K562 (cell line): Measurements from ENCODE around the gene FAM20C. TPM values are rescaled to one million over a fixed set of nuclear protein-coding genes. Genes with fewer than 3 reads are reported as not detected.

ENCODE experiments used
- ATAC-seq: fragments of 200-7000 bp; cut with Tn5 transposase; 3 replicates; pipeline ENCODE4 v1.9.1; 2020; ENCODE audit warnings: moderate library complexity
- BruUV-seq: library from RNA; stranded (reverse); fragments of 400-500 nt; replicated peaks from 2 replicates; lab custom pipeline; 2021; lab: Mats Ljungman, UMichigan
- CTCF ChIA-PET: fragments of 300-600 bp; formaldehyde crosslinking; extraction: SDS; loops from one replicate; lab custom pipeline; 2021; ENCODE audit warnings: low intra/inter-chr PET ratio; lab: Yijun Ruan, JAX
- POLR2A ChIA-PET: fragments of 300-600, 350-650 bp; sonication (Branson Sonifier 250); formaldehyde crosslinking; extraction: SDS; loops from one replicate; lab custom pipeline; 2021; ENCODE audit warnings: antibody characterized with exemption, inconsistent platforms; lab: Yijun Ruan, JAX
- DNase-seq, 4 experiments: peaks; one replicate each; pipeline versions ENCODE4 v3.0.0 to v3.0.0-alpha.2; 2011 to 2018; ENCODE audit warnings: low spot score in 3 of 4, mixed read lengths in 3 of 4; ENCODE audit errors: extremely low read depth in 1 of 4
- FAIRE-seq: peaks from 2 replicates; lab custom pipeline; 2011; peaks lifted over from hg19 to GRCh38; lab: Jason Lieb, UNC
- H2AFZ ChIP-seq: 2 replicates; pipeline ENCODE4 v1.6.0; 2011; ENCODE audit warnings: low read depth, low read length, control low read depth, inconsistent platforms
- H3K27ac ChIP-seq: fragments of 200-600 bp; 3 replicates; pipeline ENCODE4 v1.8.0; 2011; ENCODE audit warnings: low read depth, mild to moderate bottlenecking, control low read depth, inconsistent platforms, low read length, moderate library complexity, mixed read lengths; ENCODE audit errors: extremely low read depth
- H3K27me3 ChIP-seq, 2 experiments: fragments of 300-600 bp in 1 of 2; 2 replicates in 1 of 2; 3 replicates in 1 of 2; pipeline versions ENCODE4 v1.6.0 to v1.8.0; 2011; ENCODE audit warnings: inconsistent platforms in 2 of 2, low read length in 2 of 2, mild to moderate bottlenecking in 1 of 2, mixed read lengths in 1 of 2, moderate library complexity in 1 of 2; ENCODE audit not compliant: control insufficient read depth in 2 of 2, insufficient read depth in 2 of 2
- H3K36me3 ChIP-seq: fragments of 300-600 bp; 3 replicates; pipeline ENCODE4 v1.8.0; 2011; ENCODE audit warnings: mild to moderate bottlenecking, low read length, inconsistent platforms; ENCODE audit not compliant: control insufficient read depth, insufficient read depth
- H3K4me1 ChIP-seq, 2 experiments: fragments of 200-600 bp in 1 of 2; replicated peaks in 1 of 2; 2 replicates in 1 of 2; 3 replicates in 1 of 2; pipeline versions ENCODE4 v1.5.1 to v1.8.0; 2011; ENCODE audit warnings: inconsistent platforms in 2 of 2, low read length in 2 of 2, mild to moderate bottlenecking in 1 of 2, mixed read lengths in 1 of 2, moderate library complexity in 1 of 2; ENCODE audit not compliant: control insufficient read depth in 2 of 2, insufficient read depth in 2 of 2
- H3K4me2 ChIP-seq: 2 replicates; pipeline ENCODE4 v1.6.1; 2011; ENCODE audit warnings: low read length, control low read depth, inconsistent platforms, mixed read lengths; ENCODE audit not compliant: insufficient read depth
- H3K4me3 ChIP-seq: fragments of 200-600 bp; sonication (generic), shearing (Covaris generic); 2 replicates; pipeline ENCODE4 v1.5.1; 2016; ENCODE audit warnings: control low read depth, inconsistent platforms
- H3K79me2 ChIP-seq: fragments of 200-600 bp; 3 replicates; pipeline ENCODE4 v1.8.0; 2011; ENCODE audit warnings: low read length, inconsistent platforms; ENCODE audit not compliant: control insufficient read depth, insufficient read depth
- H3K9ac ChIP-seq, 2 experiments: 2 replicates each; pipeline versions ENCODE4 v1.6.0 to v1.6.1; 2011; ENCODE audit warnings: low read depth in 2 of 2, low read length in 2 of 2, control low read depth in 1 of 2, inconsistent platforms in 1 of 2, mild to moderate bottlenecking in 1 of 2, mixed read lengths in 1 of 2; ENCODE audit not compliant: insufficient read depth in 1 of 2
- H3K9me1 ChIP-seq: one replicate; pipeline ENCODE4 v1.6.0; 2011; ENCODE audit warnings: inconsistent platforms, mild to moderate bottlenecking, low read length, moderate library complexity; ENCODE audit not compliant: control insufficient read depth, insufficient read depth
- H3K9me3 ChIP-seq: replicated peaks from 2 replicates; pipeline ENCODE4 v1.5.1; 2011; ENCODE audit warnings: low read depth, low read length, inconsistent platforms; ENCODE audit not compliant: control insufficient read depth, insufficient read depth
- H4K20me1 ChIP-seq: replicated peaks from 2 replicates; pipeline ENCODE4 v1.6.1; 2011; ENCODE audit warnings: low read length, inconsistent platforms, mixed read lengths; ENCODE audit not compliant: control insufficient read depth, insufficient read depth
- BRCA1 ChIP-seq, 2 experiments: fragments of 450-650 bp in 1 of 2; sonication (generic) in 1 of 2; formaldehyde crosslinking in 1 of 2; IDR thresholded peaks; 2 replicates each; pipeline versions ENCODE4 v1.5.0 to v1.6.1; 2017 to 2020; ENCODE audit warnings: mild to moderate bottlenecking in 1 of 2, missing genetic modification reagents in 1 of 2
- CBFA2T2 ChIP-seq: fragments of 450-650 bp; conservative IDR thresholded peaks from 2 replicates; pipeline ENCODE4 v1.6.1; 2017; ENCODE audit warnings: mild to moderate bottlenecking
- NCOA6 ChIP-seq: fragments of 450-650 bp; IDR thresholded peaks from 2 replicates; pipeline ENCODE4 v1.6.1; 2017; ENCODE audit warnings: mild to moderate bottlenecking
- PRMT5 ChIP-seq: sonication (generic); formaldehyde crosslinking; IDR thresholded peaks from 2 replicates; pipeline ENCODE4 v1.5.0; 2020; ENCODE audit warnings: missing genetic modification reagents
- SMARCC2 ChIP-seq: fragments of 450-650 bp; IDR thresholded peaks from 2 replicates; pipeline ENCODE4 v1.6.1; 2017; ENCODE audit warnings: antibody characterized with exemption, moderate library complexity, mild to moderate bottlenecking, low read depth
- ZNF253 ChIP-seq: fragments of 250-450 bp; sonication (Bioruptor Pico); conservative IDR thresholded peaks from 2 replicates; pipeline ENCODE4 v1.6.1; 2021; ENCODE audit warnings: mild to moderate bottlenecking
- ZNF57 ChIP-seq: fragments of 450-650 bp; formaldehyde crosslinking; IDR thresholded peaks from 2 replicates; pipeline ENCODE4 v1.4.0; 2020; ENCODE audit warnings: mild to moderate bottlenecking, moderate library complexity
- WGBS: fragments of 100-300 bp; shearing (Covaris generic); methylation state at CpG from one replicate; pipeline ENCODE4 v1.1.6; 2016; ENCODE audit warnings: low coverage, mixed read lengths; ENCODE audit not compliant: insufficient coverage; ENCODE audit errors: missing lambda C conversion rate; 5-methylcytosine and 5-hydroxymethylcytosine counted together
- in situ Hi-C: fragments of 300-500 bp; cut with MboI; formaldehyde crosslinking; loops from 4 replicates; pipeline ENCODE4 v1.15.0; 2018; ENCODE audit warnings: inconsistent platforms, mixed read lengths
- intact Hi-C: fragments of 100-400 bp; cut with micrococcal nuclease; formaldehyde crosslinking; loops from 2 replicates; pipeline ENCODE4 v1.14.2; 2022
- polyA plus RNA-seq, 8 experiments: library from polyadenylated mRNA; depleted of rRNA in 4 of 8; stranded (reverse) in 5 of 8; unstranded in 3 of 8; fragments of >200 nt; fragmentation: Nextera tagmentation in 2 of 8; fragmentation: Illumina TruSeq in 1 of 8; extraction: Ambion mirVana in 2 of 8; extraction: Trizol in 1 of 8; gene quantifications; 2 replicates each; pipeline versions ENCODE4 v1.2.1 to v1.2.3, GENCODE V29; 2011 to 2014; ENCODE audit warnings: inconsistent platforms in 1 of 8, missing spikeins in 1 of 8
- total RNA-seq, 7 experiments: library from RNA; depleted of rRNA in 6 of 7; stranded (reverse); fragments of >200 nt in 6 of 7; fragmentation: Illumina TruSeq in 2 of 7; extraction: Trizol in 2 of 7; gene quantifications; 2 replicates each; pipeline versions ENCODE4 v1.2.1 to v1.2.3, GENCODE V29; 2011 to 2021; ENCODE audit warnings: low replicate concordance in 1 of 7
- TF ChIP-seq, protein P1 (sequence below): fragments of 450-650 bp; IDR thresholded peaks from 2 replicates; pipeline ENCODE4 v1.6.1; 2016; ENCODE audit warnings: borderline replicate concordance
- TF ChIP-seq, protein P2 (sequence below): sonication (generic); formaldehyde crosslinking; IDR thresholded peaks from 2 replicates; pipeline ENCODE4 v1.8.0; 2022; ENCODE audit warnings: missing genetic modification reagents, mild to moderate bottlenecking, moderate library complexity, borderline replicate concordance

Gene FAM20C
- total and polyA plus RNA-seq, 9 of the 15 experiments (the other 6 are each of a cell fraction or from before 2014, with no cell fraction given): 0.09 TPM; not detected in 8

DNA sequence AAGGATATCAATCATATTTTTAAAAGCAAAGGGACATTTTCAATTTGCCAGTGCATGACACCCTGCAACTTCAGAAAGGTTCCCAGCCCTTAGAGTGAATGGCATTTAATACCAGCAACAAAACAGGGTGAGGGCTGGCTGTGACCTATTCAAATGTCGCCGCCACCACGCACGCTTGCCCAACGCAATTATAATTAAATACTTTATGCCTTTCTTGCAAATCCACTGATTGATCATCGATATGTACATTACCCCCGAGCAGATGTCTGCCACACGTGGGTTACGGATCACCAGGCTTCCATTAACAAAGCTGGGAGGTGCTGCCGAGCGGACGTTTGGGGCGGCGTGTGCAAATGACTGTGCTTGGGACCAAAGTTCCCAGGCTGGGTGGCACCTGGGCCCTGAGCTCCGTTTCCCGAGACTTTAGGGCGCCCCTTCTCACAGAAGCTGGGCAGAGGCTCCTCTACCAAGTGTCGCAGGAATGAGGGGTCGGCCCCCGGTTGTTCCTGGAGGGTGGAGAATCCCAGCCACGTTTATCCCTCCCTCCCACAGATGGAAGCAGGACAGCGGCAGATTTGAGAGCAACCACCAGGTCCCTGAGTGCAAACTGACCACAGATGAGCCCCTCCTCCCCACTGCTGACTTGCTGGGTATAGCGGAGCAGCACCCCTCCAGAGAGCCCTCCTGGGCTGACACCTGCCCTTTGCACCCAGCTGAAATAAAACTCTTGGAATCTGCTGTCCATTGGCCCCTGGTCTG is 101.5 kb downstream of the FAM20C start:
- H3K9me3 ChIP-seq: no peaks in the 10 kb centered on the region
- in situ Hi-C loops: no loop called here
- WGBS: 10% methylated on average over 22 of the region's 23 CpGs
- intact Hi-C loops: no loop called here
- H3K9me1 ChIP-seq: no peaks in the 10 kb centered on the region
- no peaks in the 10 kb centered on the region for H3K79me2 ChIP-seq
- no peak overlapping the region for H3K4me2 ChIP-seq
- ATAC-seq (no peak), DNase-seq (no peak), FAIRE-seq (no peak)
- TF ChIP-seq PRMT5: no peak
- TF ChIP-seq, protein P1, sequence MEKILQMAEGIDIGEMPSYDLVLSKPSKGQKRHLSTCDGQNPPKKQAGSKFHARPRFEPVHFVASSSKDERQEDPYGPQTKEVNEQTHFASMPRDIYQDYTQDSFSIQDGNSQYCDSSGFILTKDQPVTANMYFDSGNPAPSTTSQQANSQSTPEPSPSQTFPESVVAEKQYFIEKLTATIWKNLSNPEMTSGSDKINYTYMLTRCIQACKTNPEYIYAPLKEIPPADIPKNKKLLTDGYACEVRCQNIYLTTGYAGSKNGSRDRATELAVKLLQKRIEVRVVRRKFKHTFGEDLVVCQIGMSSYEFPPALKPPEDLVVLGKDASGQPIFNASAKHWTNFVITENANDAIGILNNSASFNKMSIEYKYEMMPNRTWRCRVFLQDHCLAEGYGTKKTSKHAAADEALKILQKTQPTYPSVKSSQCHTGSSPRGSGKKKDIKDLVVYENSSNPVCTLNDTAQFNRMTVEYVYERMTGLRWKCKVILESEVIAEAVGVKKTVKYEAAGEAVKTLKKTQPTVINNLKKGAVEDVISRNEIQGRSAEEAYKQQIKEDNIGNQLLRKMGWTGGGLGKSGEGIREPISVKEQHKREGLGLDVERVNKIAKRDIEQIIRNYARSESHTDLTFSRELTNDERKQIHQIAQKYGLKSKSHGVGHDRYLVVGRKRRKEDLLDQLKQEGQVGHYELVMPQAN: no peak
- TF ChIP-seq ZNF57 (CRISPR knock-in tag): no peak
- TF ChIP-seq, protein P2, sequence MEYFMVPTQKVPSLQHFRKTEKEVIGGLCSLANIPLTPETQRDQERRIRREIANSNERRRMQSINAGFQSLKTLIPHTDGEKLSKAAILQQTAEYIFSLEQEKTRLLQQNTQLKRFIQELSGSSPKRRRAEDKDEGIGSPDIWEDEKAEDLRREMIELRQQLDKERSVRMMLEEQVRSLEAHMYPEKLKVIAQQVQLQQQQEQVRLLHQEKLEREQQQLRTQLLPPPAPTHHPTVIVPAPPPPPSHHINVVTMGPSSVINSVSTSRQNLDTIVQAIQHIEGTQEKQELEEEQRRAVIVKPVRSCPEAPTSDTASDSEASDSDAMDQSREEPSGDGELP (CRISPR knock-in tag): no peak
- no peak for TF ChIP-seq ZNF253 (CRISPR knock-in tag)
- TF ChIP-seq NCOA6: no peak
- no peak for TF ChIP-seq SMARCC2
- TF ChIP-seq BRCA1 (IDR thresholded peaks at IDR 0.05): no peak
- TF ChIP-seq BRCA1 (CRISPR knock-in tag; IDR thresholded peaks at IDR 0.05): no peak
- no peak for TF ChIP-seq CBFA2T2
- peaks cover 0 to 11% of the 10 kb centered on the region in 2 experiments; a peak in 2 of 5 replicates for H3K4me1 ChIP-seq
- no peak overlapping the region for H2AFZ ChIP-seq
- no peak overlapping the region for H3K9ac ChIP-seq
- peaks cover 45 to 91% of the 10 kb centered on the region in 2 experiments for H3K27me3 ChIP-seq
- H3K4me3 ChIP-seq: no peak overlapping the region
- no peak overlapping the region for H3K27ac ChIP-seq
- H4K20me1 ChIP-seq: no peaks in the 10 kb centered on the region; the same call in none of the 2 replicates
- BruUV-seq: no TSS peak
- H3K36me3 ChIP-seq: no peaks in the 10 kb centered on the region
- CTCF ChIA-PET: interaction anchor here (0.7 kb wide), 1 partner anchor 26 kb away, joined by 3 read pairs; no protein-coding TSS in a partner anchor
- POLR2A ChIA-PET: interaction anchor here (0.7 kb wide), 2 partner anchors 11 to 16 kb away, joined by 3 read pairs; no protein-coding TSS in a partner anchor
